Smooth muscle cell (in vitro differentiated cells): Measurements from ENCODE around the gene PTPRN2. TPM values are rescaled to one million over a fixed set of nuclear protein-coding genes. Genes with fewer than 3 reads are reported as not detected.

Experiments
- DNase-seq: peaks from one replicate; lab custom pipeline; 2025; ENCODE audit not compliant: unreplicated experiment; lab: John Stamatoyannopoulos, UW
- H2AFZ ChIP-seq: fragments of 200-600 bp; sonication (generic); 2 replicates; pipeline ENCODE4 v1.6.0; 2016; ENCODE audit warnings: antibody characterized with exemption, low read depth, mild to moderate bottlenecking
- H3F3A ChIP-seq: fragments of 200-600 bp; sonication (generic); 2 replicates; pipeline ENCODE4 v1.6.0; 2017; ENCODE audit warnings: antibody characterized with exemption, low read depth
- H3K27ac ChIP-seq: fragments of 200-600 bp; sonication (generic); 2 replicates; pipeline ENCODE4 v1.5.1; 2016; ENCODE audit warnings: low read depth, mild to moderate bottlenecking
- H3K27me3 ChIP-seq: fragments of 200-600 bp; sonication (generic); 2 replicates; pipeline ENCODE4 v1.6.1; 2016; ENCODE audit warnings: low read depth, mild to moderate bottlenecking
- H3K36me3 ChIP-seq: fragments of 200-600 bp; sonication (generic); 2 replicates; pipeline ENCODE4 v1.5.1; 2016; ENCODE audit warnings: low read depth
- H3K4me1 ChIP-seq: fragments of 200-600 bp; sonication (generic); 2 replicates; pipeline ENCODE4 v1.5.1; 2016; ENCODE audit warnings: low read depth
- H3K4me2 ChIP-seq: fragments of 200-600 bp; sonication (generic); 2 replicates; pipeline ENCODE4 v1.6.0; 2016; ENCODE audit warnings: mild to moderate bottlenecking
- H3K4me3 ChIP-seq: fragments of 200-600 bp; sonication (generic); 2 replicates; pipeline ENCODE4 v1.5.1; 2016; ENCODE audit warnings: mild to moderate bottlenecking
- H3K79me2 ChIP-seq: fragments of 200-600 bp; sonication (generic); 2 replicates; pipeline ENCODE4 v1.6.0; 2016; ENCODE audit warnings: low read depth, mild to moderate bottlenecking
- H3K9ac ChIP-seq: fragments of 200-600 bp; sonication (generic); 2 replicates; pipeline ENCODE4 v1.6.0; 2016; ENCODE audit warnings: low read depth
- H3K9me3 ChIP-seq: fragments of 200-600 bp; sonication (generic); replicated peaks from 2 replicates; pipeline ENCODE4 v1.5.1; 2016; ENCODE audit warnings: low read depth
- H4K20me1 ChIP-seq: fragments of 200-600 bp; sonication (generic); 2 replicates; pipeline ENCODE4 v1.6.0; 2016; ENCODE audit warnings: low read depth
- CTCF ChIP-seq: fragments of 200-600 bp; sonication (generic); IDR thresholded peaks from 2 replicates; pipeline ENCODE4 v1.5.1; 2017; ENCODE audit warnings: borderline replicate concordance, mild to moderate bottlenecking, antibody characterized with exemption; ENCODE audit not compliant: insufficient read depth, poor library complexity, severe bottlenecking
- WGBS: methylation state at CpG from one replicate; pipeline ENCODE4 v1.1.7; 2016; ENCODE audit warnings: low lambda C conversion rate; 5-methylcytosine and 5-hydroxymethylcytosine counted together
- polyA plus RNA-seq: library from polyadenylated mRNA; unstranded; fragments of >200 nt; fragmentation: Nextera tagmentation; extraction: Ambion mirVana; gene quantifications from 2 replicates; pipeline ENCODE4 v1.2.1, GENCODE V29; 2016
- total RNA-seq: library from RNA; depleted of rRNA; stranded (reverse); fragments of >200 nt; gene quantifications from 2 replicates; pipeline ENCODE4 v1.2.3, GENCODE V29; 2014

The PTPRN2 gene
- total and polyA plus RNA-seq, 2 experiments from 2014 or later, result 0.09 to 0.87 TPM

DNA sequence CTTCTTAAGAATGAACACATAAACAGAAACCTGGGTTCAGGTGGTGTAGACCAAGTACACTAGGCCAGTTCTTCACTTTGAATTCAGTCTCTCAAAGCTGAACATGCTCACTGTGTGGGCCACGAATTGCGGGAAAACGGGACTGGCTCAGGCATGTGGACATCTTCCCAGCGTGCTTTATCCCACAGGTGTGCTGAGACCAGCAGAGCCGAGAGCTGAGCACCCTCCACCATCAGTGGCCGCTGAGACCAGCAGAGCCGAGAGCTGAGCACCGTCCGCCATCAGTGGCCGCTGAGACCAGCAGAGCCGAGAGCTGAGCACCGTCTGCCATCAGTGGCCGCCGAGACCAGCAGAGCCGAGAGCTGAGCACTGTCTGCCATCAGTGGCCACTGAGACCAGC, 985.5 kb downstream of the PTPRN2 start:
- Histone ChIP-seq H3K4me2 (no peak overlapping the region), H3K4me1 (no peaks in the 10 kb centered on the region), H3K27me3 (peaks cover 5% of the 10 kb centered on the region), H3K9me3 (no peaks in the 10 kb centered on the region), H3K36me3 (no peaks in the 10 kb centered on the region), H3K27ac (no peak overlapping the region), H4K20me1 (no peaks in the 10 kb centered on the region), H3K4me3 (no peak overlapping the region), H3F3A (no peaks in the 10 kb centered on the region), H3K9ac (no peak overlapping the region), H2AFZ (no peak overlapping the region), H3K79me2 (no peaks in the 10 kb centered on the region)
- TF ChIP-seq CTCF, result no peak
- 92% methylated on average over 15 of the region's 15 CpGs for WGBS
- DNase-seq, result no peak

- Histone ChIP-seq H3K9me3 (no peaks in the 10 kb centered on the region), H3K9ac (no peak overlapping the region), H3K27me3 (peaks cover 12% of the 10 kb centered on the region), H3K79me2 (no peaks in the 10 kb centered on the region), H3K27ac (no peak overlapping the region), H3K4me1 (no peaks in the 10 kb centered on the region), H3K4me3 (no peak overlapping the region), H3F3A (no peaks in the 10 kb centered on the region), H4K20me1 (no peaks in the 10 kb centered on the region), H3K36me3 (no peaks in the 10 kb centered on the region), H2AFZ (no peak overlapping the region), H3K4me2 (no peak overlapping the region)
- 85% methylated on average over 11 of the region's 11 CpGs for WGBS
- no peak for TF ChIP-seq CTCF
- DNase-seq, result no peak
Observed at GRCh38 chr7:157601530-157601929, 986.1 kb downstream of the PTPRN2 start.

DNA sequence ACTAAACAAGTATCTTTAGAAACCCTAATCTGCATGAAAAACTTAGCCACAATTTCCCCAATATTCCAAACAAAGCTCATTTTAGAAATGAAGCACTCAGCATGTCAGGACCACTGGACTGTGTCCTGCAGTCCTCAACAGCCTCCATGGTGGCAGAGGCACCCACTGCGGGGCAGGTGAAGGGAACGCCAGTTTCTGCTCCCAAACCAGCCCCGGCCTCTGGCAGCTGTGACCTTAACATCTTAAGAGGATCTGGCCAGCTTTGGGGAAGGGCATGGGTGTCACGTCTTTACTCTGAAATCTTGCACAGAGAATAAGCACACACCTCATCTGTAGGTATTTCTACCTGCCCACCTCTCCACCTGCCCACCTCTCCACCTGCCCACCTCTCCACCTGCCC, 988.1 kb downstream of the PTPRN2 start:
- DNase-seq, result no peak
- H3F3A ChIP-seq, result no peaks in the 10 kb centered on the region
- no peak for TF ChIP-seq CTCF
- H3K9me3 ChIP-seq, result no peaks in the 10 kb centered on the region
- H4K20me1 ChIP-seq, result no peaks in the 10 kb centered on the region
- H2AFZ ChIP-seq, result no peak overlapping the region
- WGBS, result 90% methylated on average over 4 of the region's 4 CpGs
- H3K9ac ChIP-seq, result no peak overlapping the region
- H3K4me2 ChIP-seq, result no peak overlapping the region
- H3K27me3 ChIP-seq, result peaks cover 25% of the 10 kb centered on the region
- no peaks in the 10 kb centered on the region for H3K79me2 ChIP-seq
- no peak overlapping the region for H3K27ac ChIP-seq
- no peaks in the 10 kb centered on the region for H3K4me1 ChIP-seq
- no peak overlapping the region for H3K4me3 ChIP-seq
- no peaks in the 10 kb centered on the region for H3K36me3 ChIP-seq

DNA sequence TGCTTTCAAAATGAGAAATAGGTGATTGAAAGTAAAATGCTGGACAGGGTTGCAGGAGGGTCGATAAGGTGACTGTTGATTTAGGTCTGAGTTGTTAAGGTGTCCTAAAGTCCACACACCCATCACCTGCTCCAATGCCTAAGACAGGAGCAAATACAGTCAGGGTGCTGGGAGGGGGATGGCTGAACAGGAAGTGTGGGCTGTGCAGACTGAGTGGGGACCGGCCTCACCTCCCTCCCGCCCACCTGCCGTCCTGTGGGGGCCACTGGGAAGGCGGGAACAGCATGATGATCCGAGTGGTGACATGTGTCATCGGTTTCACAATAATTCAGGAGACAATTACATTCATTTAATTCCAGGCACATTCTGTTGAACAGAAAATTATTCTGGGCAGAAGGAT, 990.1 kb downstream of the PTPRN2 start:
- Histone ChIP-seq H3F3A (no peaks in the 10 kb centered on the region), H3K9ac (no peak overlapping the region), H3K4me1 (no peaks in the 10 kb centered on the region), H3K4me2 (no peak overlapping the region), H4K20me1 (no peaks in the 10 kb centered on the region), H3K4me3 (no peak overlapping the region), H2AFZ (no peak overlapping the region), H3K27me3 (peaks cover 31% of the 10 kb centered on the region), H3K9me3 (no peaks in the 10 kb centered on the region), H3K79me2 (no peaks in the 10 kb centered on the region), H3K36me3 (no peaks in the 10 kb centered on the region), H3K27ac (no peak overlapping the region)
- WGBS, result 84% methylated on average over 7 of the region's 7 CpGs
- no peak for DNase-seq
- TF ChIP-seq CTCF, result no peak
